WERI-Rb-1 (cell line): ENCODE measurements around the gene OR10AD1.

Experiments used
- DNase-seq: peaks from one replicate; pipeline ENCODE4 v3.0.0-alpha.2; 2020
- H3K27ac ChIP-seq: fragments of 250-450 bp; sonication (Bioruptor Pico); 2 replicates; pipeline ENCODE4 v1.5.1; 2020; ENCODE audit warnings: mild to moderate bottlenecking, moderate library complexity
- H3K27me3 ChIP-seq: fragments of 250-450 bp; sonication (Bioruptor Pico); 2 replicates; pipeline ENCODE4 v1.5.1; 2021; ENCODE audit warnings: mild to moderate bottlenecking, low read depth, moderate library complexity; ENCODE audit not compliant: insufficient read depth, severe bottlenecking
- H3K36me3 ChIP-seq: fragments of 250-450 bp; sonication (Bioruptor Pico); 2 replicates; pipeline ENCODE4 v1.5.1; 2020; ENCODE audit warnings: mild to moderate bottlenecking, moderate library complexity
- H3K4me3 ChIP-seq: 2 replicates; pipeline ENCODE4 v1.5.1; 2011; ENCODE audit warnings: low read depth, mild to moderate bottlenecking, control low read depth, low read length
- H3K9me3 ChIP-seq: fragments of 250-450 bp; sonication (Bioruptor Pico); 2 replicates; pipeline ENCODE4 v1.5.1; 2021; ENCODE audit warnings: mild to moderate bottlenecking, moderate library complexity; ENCODE audit not compliant: severe bottlenecking
- TF ChIP-seq, protein P1 (sequence below): IDR thresholded peaks from 2 replicates; pipeline ENCODE4 v1.5.1; 2011; ENCODE audit warnings: low read depth, mild to moderate bottlenecking, control low read depth, inconsistent platforms, low read length

OR10AD1 gene

DNA sequence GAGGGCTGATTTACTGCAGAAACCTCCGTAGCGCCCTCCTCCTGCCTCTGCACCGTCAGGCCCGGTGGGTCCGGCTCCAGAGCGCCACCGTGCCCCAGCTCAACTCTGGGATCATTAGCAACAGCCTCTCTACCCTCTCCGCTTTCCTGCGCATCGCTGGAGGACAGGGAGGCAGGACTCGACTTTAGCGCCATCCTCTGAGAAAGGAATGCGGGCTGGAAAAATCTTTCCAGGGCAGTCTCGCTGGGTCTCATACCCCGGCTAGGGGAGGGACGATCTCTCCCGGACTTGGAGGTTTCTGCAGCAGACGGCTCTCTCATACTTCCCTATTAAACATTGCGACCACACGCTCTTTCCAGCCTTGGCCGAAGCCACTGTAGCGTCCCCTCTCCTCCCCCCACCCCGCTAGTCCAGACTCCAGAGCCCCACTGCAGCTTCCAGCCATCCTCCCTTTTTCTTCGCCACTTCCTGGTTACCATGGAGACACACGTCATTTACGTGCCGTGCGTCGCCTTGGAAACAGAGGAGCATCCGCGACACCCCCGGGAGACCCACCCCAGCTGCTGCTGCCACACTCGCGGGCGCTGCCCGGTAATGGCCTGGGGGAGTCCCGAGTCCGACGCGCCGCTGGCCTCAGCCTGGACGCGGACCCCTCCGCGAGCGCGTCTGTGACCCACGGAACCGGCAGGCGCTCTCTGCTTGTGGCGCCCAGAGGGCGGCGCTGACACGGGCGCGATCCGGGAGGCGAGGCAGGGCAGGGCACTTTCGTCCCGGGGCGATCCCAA lies 19.8 kb downstream of the OR10AD1 start, which contains the start of gene CCDC184:
CCDC184 (plus strand) TSS at position 554 of the 785 bp plus-strand sequence. CDS start 479 bp downstream, outside the sequence.
- TF ChIP-seq, protein P1, sequence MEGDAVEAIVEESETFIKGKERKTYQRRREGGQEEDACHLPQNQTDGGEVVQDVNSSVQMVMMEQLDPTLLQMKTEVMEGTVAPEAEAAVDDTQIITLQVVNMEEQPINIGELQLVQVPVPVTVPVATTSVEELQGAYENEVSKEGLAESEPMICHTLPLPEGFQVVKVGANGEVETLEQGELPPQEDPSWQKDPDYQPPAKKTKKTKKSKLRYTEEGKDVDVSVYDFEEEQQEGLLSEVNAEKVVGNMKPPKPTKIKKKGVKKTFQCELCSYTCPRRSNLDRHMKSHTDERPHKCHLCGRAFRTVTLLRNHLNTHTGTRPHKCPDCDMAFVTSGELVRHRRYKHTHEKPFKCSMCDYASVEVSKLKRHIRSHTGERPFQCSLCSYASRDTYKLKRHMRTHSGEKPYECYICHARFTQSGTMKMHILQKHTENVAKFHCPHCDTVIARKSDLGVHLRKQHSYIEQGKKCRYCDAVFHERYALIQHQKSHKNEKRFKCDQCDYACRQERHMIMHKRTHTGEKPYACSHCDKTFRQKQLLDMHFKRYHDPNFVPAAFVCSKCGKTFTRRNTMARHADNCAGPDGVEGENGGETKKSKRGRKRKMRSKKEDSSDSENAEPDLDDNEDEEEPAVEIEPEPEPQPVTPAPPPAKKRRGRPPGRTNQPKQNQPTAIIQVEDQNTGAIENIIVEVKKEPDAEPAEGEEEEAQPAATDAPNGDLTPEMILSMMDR, result peak; percentile 68
- H3K27me3 ChIP-seq, result peaks cover 83% of the 10 kb centered on the region
- no peaks in the 10 kb centered on the region for H3K9me3 ChIP-seq
- peak; percentile 64 for DNase-seq
- H3K27ac ChIP-seq, result no peak within 1 kb of the TSS
- no peaks in the 10 kb centered on the region for H3K36me3 ChIP-seq
- H3K4me3 ChIP-seq, result peak within 1 kb of the TSS; percentile 53

DNA sequence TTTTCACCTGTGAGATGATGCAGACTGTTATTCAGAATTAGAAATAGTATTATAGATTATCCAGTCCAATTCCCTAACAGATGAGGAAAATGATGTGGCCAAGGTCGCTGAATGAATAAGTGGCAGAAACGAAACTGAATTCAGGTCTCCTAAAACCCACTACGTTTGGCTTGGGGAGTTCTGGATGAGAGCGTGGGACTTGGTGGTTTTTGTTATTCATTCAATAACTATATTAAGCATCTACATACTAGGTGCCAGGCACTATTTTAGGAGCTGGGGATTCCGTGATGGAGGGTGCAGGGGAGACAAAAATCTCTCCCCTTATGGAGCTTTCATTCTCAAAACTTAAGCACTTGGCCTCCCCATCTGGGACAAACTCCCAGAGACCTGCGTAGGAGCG lies 20.5 kb downstream of the OR10AD1 start:
- Histone ChIP-seq H3K36me3 (no peaks in the 10 kb centered on the region), H3K27ac (no peak overlapping the region), H3K4me3 (peak overlapping the region; percentile 53), H3K9me3 (no peaks in the 10 kb centered on the region), H3K27me3 (peaks cover 81% of the 10 kb centered on the region)
- TF ChIP-seq, protein P1, result no peak
- no peak for DNase-seq

DNA sequence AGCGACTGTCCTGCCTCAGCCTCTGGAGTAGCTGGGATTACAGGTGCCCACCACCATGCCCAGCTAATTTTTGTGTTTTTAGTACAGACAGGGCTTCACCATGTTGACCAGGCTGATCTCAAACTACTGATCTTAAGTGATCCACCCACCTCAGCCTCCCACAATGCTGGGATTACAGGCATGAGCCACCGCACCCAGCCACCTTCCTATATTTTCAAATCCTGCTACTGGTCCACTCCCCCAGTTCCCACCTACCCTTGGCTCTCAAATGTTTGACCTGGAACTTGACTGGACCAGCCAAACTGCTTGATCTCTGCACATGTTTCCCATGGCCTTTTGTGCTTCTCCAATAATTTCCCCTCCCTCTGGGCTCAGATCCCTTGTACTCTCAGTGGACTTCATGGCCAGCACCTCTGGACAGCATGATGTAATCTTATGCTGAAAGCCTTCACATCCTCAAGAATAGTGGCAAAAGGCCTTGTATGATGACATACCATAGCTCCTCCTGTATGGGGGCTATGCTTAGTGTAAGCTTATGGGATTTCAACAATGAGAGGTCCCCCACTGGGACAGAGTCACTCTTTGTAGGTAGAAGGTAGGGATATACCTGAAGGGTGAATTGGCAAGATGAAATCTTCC lies 22.1 kb downstream of the OR10AD1 start:
- H3K9me3 ChIP-seq, result no peaks in the 10 kb centered on the region
- no peak for DNase-seq
- no peak overlapping the region for H3K27ac ChIP-seq
- no peak overlapping the region for H3K4me3 ChIP-seq
- TF ChIP-seq, protein P1, result no peak
- peaks cover 67% of the 10 kb centered on the region for H3K27me3 ChIP-seq
- H3K36me3 ChIP-seq, result no peaks in the 10 kb centered on the region

DNA sequence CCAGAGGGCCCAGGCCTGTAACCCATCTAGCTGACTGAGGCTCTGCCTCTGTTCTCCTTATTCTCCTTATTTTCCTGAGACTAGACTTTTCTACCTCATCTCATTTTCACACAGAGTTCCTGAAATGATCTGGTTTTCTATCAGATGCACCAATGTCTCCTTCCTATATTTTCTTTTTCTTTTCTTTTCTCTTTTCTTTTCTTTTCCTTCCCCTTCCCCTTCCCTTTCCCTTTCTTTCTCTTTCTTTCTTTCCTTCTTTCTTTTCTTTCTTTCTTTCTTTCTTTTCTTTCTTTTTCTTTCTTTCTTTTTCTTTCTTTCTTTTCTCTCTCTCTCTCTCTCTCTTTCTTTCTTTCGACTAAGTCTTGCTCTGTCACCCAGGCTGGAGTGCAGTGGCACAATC lies 22.7 kb downstream of the OR10AD1 start:
- H3K27ac ChIP-seq, result no peak overlapping the region
- TF ChIP-seq, protein P1, result no peak
- no peaks in the 10 kb centered on the region for H3K36me3 ChIP-seq
- DNase-seq, result no peak
- no peak overlapping the region for H3K4me3 ChIP-seq
- H3K9me3 ChIP-seq, result no peaks in the 10 kb centered on the region
- H3K27me3 ChIP-seq, result peaks cover 62% of the 10 kb centered on the region

DNA sequence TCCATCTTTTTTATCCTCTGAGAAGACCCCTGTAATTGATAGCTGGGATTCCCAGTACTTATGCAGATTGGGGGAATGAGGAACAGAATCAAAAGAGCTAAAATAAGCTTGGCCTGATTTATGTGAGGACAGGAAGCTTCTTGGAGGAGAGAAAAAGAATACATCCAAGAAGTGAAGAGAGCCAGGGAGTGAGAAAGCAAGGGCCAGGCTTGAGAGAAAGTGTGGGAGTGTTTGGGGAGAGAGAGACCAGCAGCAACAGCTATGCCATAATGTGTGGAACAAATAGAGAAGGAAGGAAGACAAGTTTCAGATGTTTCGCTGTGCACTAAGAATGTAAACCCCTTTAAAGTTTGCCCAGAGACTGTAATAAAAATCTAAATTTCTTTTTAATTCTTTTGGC lies 23.6 kb downstream of the OR10AD1 start:
- H3K27me3 ChIP-seq, result peaks cover 52% of the 10 kb centered on the region
- TF ChIP-seq, protein P1, result no peak
- DNase-seq, result no peak
- H3K36me3 ChIP-seq, result no peaks in the 10 kb centered on the region
- H3K4me3 ChIP-seq, result no peak overlapping the region
- no peaks in the 10 kb centered on the region for H3K9me3 ChIP-seq
- H3K27ac ChIP-seq, result no peak overlapping the region
